ENCODE measurements around the gene CHST7. TPM values are rescaled to one million over a fixed set of nuclear protein-coding genes. Genes with fewer than 3 reads are reported as not detected.

Gene CHST7
- total RNA-seq, 1 experiment from 2014 or later: 7.7 TPM

GRCh38 chrX:46569621-46570020 is 3.9 kb upstream of the CHST7 start:
- H3K27ac ChIP-seq (ENCODE audit: low read depth, low read length): no peak overlapping the region
- intact Hi-C loops (cut with micrococcal nuclease): no loop called here
- H3K9me3 ChIP-seq (ENCODE audit: control insufficient read depth in 1 of 2, insufficient read depth in 1 of 2, low read depth in 1 of 2, low read length in 2 of 2): no peaks in the 10 kb centered on the region
- DNase-seq (ENCODE audit: low read depth, low spot score) (no peak), ATAC-seq (no peak)
- ChIA-PET POLR2A (no interaction called here), RAD21 (ENCODE audit: low non-redundant PET in 1 of 2, low total read pairs in 2 of 2, uncharacterized antibody in 2 of 2, unreplicated experiment in 2 of 2) (no interaction called here), CTCF (no interaction called here)
- TF ChIP-seq FOSL1 (IDR thresholded peaks at IDR 0.05; ENCODE audit: low read depth): no peak
- no peak for TF ChIP-seq SIN3A (IDR thresholded peaks at IDR 0.05; ENCODE audit: low read depth)
- no peak for TF ChIP-seq ZNF274 (IDR thresholded peaks at IDR 0.05; ENCODE audit: low read depth, low read length)
- no peak for TF ChIP-seq ZFX (IDR thresholded peaks at IDR 0.05)
- TF ChIP-seq JUND (IDR thresholded peaks at IDR 0.05): no peak
- TF ChIP-seq SRF (IDR thresholded peaks at IDR 0.05; ENCODE audit: low read depth): no peak
- no peak for TF ChIP-seq POLR2A (IDR thresholded peaks at IDR 0.05; ENCODE audit: borderline replicate concordance, extremely low read depth, insufficient read depth, insufficient read length)
- no peak for TF ChIP-seq SP1 (IDR thresholded peaks at IDR 0.05; ENCODE audit: low read depth)
- no peak for TF ChIP-seq YY1 (IDR thresholded peaks at IDR 0.05; ENCODE audit: extremely low read depth, insufficient replicate concordance, low read depth, low read length)
- TF ChIP-seq MAX (IDR thresholded peaks at IDR 0.05): no peak
- TF ChIP-seq EGR1 (IDR thresholded peaks at IDR 0.05; ENCODE audit: low read depth): no peak
- TF ChIP-seq EZH2phosphoT487 (IDR thresholded peaks at IDR 0.05; ENCODE audit: borderline replicate concordance): no peak
- no peaks in the 10 kb centered on the region for H4K20me1 ChIP-seq (ENCODE audit: insufficient read depth)
- H3K9me2 ChIP-seq (ENCODE audit: insufficient read depth): no peaks in the 10 kb centered on the region
- peaks cover 5 to 20% of the 10 kb centered on the region in 2 experiments; a peak in 3 of 4 replicates for H3K4me1 ChIP-seq (ENCODE audit: control insufficient read depth in 1 of 2, insufficient read depth in 2 of 2, low read length in 2 of 2)
- H2AFZ ChIP-seq (ENCODE audit: low read depth, low read length, poor library complexity, severe bottlenecking): no peak overlapping the region
- no TSS peak for BruUV-seq (replicated peaks)
- H3K79me2 ChIP-seq (ENCODE audit: insufficient read depth, low read length): no peaks in the 10 kb centered on the region
- no peaks in the 10 kb centered on the region for H3K27me3 ChIP-seq (ENCODE audit: insufficient read depth, low read length)
- H3K36me3 ChIP-seq (ENCODE audit: control insufficient read depth in 1 of 2, insufficient read depth in 2 of 2, low read length in 2 of 2): no peaks in the 10 kb centered on the region
- H3K4me3 ChIP-seq (replicated peaks in 1 of 2; ENCODE audit: low read depth in 1 of 2, low read length in 2 of 2): no peak overlapping the region
- no peak overlapping the region for H3K4me2 ChIP-seq (ENCODE audit: low read length)
- no peak overlapping the region for H3K9ac ChIP-seq (ENCODE audit: low read length)

Data from HCT116 (cell line).